ENCODE measurements around the gene ZIC5.

Gene ZIC5

DNA sequence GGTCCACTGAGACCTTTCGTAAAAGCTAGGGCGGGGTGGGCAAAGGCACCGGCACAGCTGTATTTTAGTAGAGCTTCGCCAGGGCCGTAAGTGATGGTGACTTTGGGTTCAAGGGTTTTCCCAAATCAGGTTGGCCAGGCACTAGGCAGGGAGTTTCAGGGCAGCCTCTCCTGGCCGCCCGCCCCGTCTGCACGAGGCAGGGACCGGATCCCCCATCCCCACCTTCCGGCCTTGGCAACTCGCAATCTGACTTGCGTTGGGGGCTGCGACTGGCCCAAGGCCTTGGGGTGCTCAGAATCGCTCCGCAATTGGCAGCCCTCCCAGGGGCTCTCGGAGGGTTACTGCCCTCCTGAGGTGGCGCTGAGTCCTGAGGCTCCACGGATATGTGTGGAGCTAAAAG, 4.1 kb upstream of the ZIC5 start:
- DNase-seq = no peak

- no peak for DNase-seq
Observed at GRCh38 chr13:99974939-99975561, 3.5 kb upstream of the ZIC5 start.

- DNase-seq = no peak
Observed at GRCh38 chr13:99974296-99974938, 2.9 kb upstream of the ZIC5 start.

DNA sequence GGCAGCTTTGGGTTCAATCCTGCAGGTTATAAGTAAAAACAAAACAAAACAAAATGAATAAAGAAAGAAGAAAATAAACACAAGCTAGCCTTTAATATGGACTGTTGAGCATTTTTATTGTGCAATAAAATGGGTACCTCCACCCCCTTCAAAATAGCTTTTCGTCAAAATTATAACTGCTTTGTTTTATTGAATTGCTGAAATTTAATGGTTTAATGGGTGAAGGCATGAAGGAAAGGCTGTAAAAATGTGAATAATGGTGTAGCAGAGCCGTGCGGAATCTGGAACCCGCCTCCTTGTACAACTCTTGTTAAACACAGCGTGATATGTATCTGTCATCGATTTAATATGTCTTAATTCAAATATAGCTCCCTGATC, 2.2 kb upstream of the ZIC5 start:
- DNase-seq = no peak

DNA sequence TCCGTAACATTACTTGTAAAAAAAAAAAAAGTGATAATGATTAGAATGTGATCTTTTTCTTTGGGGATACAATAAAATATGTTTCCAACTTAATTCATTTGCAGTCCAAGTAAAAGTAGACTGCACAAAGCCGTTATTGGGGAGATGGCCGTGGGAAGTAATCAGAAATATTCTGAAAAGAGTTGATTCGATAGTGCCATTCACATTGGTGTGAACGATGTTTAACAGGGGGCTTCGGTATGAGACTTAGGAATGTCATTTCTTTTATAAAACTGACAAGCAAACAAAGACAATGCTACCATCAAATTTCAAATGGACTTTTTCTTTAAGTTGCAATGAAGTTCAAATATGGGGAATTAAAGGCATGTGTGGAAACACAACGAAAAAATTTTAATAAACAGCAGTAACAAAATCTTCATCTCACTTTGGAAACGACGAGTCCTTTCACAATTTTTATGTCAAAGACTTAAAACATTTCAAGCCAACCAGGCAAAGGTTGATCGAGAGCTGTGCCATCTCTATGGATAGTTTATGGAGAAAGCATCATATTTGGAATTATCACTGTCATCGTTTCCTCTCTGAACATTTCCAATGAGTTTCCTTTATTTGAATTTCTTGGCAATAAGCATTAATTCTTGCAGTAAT, 1.7 kb upstream of the ZIC5 start:
- DNase-seq = no peak

GRCh38 chr13:99972190-99972731, 694 bp upstream of the ZIC5 start:
- DNase-seq = no peak

- peak; percentile 58 for DNase-seq
Observed at GRCh38 chr13:99970651-99971575, 654 bp downstream of the ZIC5 start.

GRCh38 chr13:99969919-99970650, 1.5 kb downstream of the ZIC5 start:
- DNase-seq = peak; percentile 42

- DNase-seq = no peak
Observed at GRCh38 chr13:99969453-99969918, 2.1 kb downstream of the ZIC5 start.

- DNase-seq = no peak
Observed at GRCh38 chr13:99968521-99969452, 2.8 kb downstream of the ZIC5 start.

DNA sequence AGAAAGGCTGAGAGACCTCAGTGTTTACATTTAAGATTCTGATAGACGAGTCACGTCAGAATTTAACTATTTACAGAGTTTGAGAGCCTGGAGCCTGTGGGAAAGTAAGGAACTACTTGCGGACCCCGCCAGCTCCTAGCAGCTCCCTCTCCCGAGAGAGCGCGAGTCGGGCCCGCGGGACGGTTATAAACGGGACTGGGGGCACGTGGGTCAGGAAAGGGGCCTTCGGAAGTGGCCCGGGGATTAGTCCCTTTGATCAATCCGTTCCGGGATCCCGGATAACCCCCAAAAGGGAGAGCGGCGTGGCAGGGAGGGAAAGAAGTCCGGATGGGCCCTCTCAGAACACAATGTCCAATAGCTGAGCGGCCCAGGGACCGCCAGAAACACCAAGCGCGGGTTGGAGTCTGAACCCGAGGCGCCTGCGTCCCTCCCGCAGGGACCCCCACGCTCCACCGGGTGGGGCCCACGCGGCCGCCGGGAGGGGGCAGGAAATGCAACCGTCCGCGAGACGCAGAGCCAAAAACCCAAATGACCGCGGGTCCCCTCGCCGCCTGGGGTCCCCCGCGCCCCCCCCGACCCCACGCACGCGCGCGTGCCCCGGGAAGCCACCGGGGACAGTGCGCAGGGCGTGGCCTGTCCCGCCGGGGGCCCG, 3.6 kb downstream of the ZIC5 start:
- peak; percentile 66 for DNase-seq

DNA sequence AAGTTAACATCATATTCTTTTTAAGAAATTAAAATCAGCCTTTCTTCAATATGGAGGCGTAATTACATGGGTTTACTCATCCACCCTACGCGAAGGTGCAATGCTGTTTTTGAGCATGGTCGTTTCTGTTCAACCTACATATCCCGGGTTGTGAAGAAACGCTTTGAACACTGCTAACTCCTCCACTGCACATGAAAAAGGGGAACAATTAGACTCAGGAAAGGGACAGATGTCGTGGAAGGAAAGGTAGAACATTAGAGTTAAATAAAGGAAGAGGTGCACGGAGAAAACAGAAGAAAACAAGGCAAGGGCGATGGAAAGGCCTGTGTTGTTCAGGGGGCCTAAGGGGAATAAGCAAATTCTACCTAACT, 4.1 kb downstream of the ZIC5 start:
- no peak for DNase-seq

GRCh38 chr13:99966064-99966805, 5.3 kb downstream of the ZIC5 start:
- DNase-seq = no peak

GRCh38 chr13:99965329-99966000, 6.1 kb downstream of the ZIC5 start:
- DNase-seq = no peak

DNA sequence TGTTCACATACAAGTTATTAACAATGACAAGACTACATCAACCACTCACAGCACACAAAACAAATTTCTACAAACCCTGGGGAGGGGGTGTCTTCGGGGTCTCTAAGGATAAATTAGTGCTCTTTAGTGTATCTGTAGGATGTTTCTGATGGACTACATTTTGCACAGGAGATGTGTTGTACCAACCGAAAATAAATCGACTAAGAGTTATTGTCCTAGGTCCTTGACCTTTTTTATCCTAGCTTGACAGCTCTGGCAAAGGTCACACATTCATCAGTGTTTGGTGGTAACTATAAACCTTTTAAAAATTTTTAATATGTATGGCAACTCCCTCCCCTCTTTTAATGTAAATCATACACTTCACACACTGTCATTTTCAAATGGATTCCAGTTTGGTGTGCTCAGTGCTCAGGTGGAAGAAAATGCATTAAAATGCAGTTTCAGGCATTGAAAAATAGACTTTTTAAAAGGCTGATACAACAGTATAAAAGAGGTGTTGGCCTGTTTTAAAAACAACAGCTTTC, 7.7 kb downstream of the ZIC5 start:
- DNase-seq = no peak

DNA sequence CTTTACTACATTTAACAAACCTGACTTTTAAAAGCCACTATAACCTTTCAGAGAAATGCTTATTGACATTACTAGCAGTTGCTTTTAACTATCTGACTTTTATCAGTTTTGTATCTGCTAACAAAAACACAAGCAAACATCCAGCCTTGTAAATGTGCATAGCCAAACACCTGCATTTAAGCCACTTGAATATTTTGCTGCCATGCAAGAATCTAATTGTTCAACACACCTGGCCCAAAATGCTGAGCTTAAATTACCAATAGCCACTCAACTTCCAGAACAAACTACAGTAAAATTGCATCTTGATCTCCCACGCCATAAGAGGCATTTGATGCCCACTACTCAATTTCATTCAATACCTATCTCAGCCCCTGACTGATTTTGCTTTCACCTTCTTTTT, 9.3 kb downstream of the ZIC5 start:
- peak; percentile 75 for DNase-seq

GRCh38 chr13:99961636-99962035, 9.9 kb downstream of the ZIC5 start:
- DNase-seq = peak; percentile 52

GRCh38 chr13:99960663-99961311, 10.8 kb downstream of the ZIC5 start:
- DNase-seq = peak; percentile 55

Measured in DMS79 (cell line).